ENCODE results near the gene IGLL1. TPM values are rescaled to one million over a fixed set of nuclear protein-coding genes. Genes with fewer than 3 reads are reported as not detected.
A peak's percentile ranks its signal among the peaks of the same experiment; 100 is the strongest.

The IGLL1 gene
- total RNA-seq, 1 donor from 2014 or later = not detected

- no peak for DNase-seq
- intact Hi-C loops (cut with DNase I) = no loop called here
- TF ChIP-seq CTCF (IDR thresholded peaks at IDR 0.05) = no peak
- Histone ChIP-seq H3K36me3 (no peaks in the 10 kb centered on the region), H3K4me1 (no peaks in the 10 kb centered on the region), H3K4me3 (no peak overlapping the region), H3K27ac (no peak overlapping the region), H3K9me3 (no peaks in the 10 kb centered on the region), H3K27me3 (ENCODE audit: low read depth) (no peaks in the 10 kb centered on the region)
- ATAC-seq = no peak
Measured at GRCh38 chr22:23591846-23592245, 11.8 kb upstream of the IGLL1 start.

- H3K9me3 ChIP-seq = no peaks in the 10 kb centered on the region
- DNase-seq (peak; percentile 62), ATAC-seq (peak; percentile 68 to 74)
- no peak overlapping the region for H3K4me3 ChIP-seq
- peak; percentile 83 for TF ChIP-seq CTCF (IDR thresholded peaks at IDR 0.05)
- no peaks in the 10 kb centered on the region for H3K4me1 ChIP-seq
- H3K36me3 ChIP-seq = no peaks in the 10 kb centered on the region
- no peak overlapping the region for H3K27ac ChIP-seq
- intact Hi-C loops (cut with DNase I) = no loop called here
- H3K27me3 ChIP-seq (ENCODE audit: low read depth) = no peaks in the 10 kb centered on the region
Measured at GRCh38 chr22:23591201-23591791, 11.2 kb upstream of the IGLL1 start.

- Histone ChIP-seq H3K4me3 (no peak overlapping the region), H3K36me3 (no peaks in the 10 kb centered on the region), H3K27ac (no peak overlapping the region), H3K27me3 (ENCODE audit: low read depth) (peaks cover 12% of the 10 kb centered on the region), H3K4me1 (no peaks in the 10 kb centered on the region), H3K9me3 (no peaks in the 10 kb centered on the region)
- no peak for TF ChIP-seq CTCF (IDR thresholded peaks at IDR 0.05)
- intact Hi-C loops (cut with DNase I) = no loop called here
- no peak for DNase-seq
- ATAC-seq = peak in 1 of 2 donors; percentile 17
Measured at GRCh38 chr22:23583836-23584235, 3.7 kb upstream of the IGLL1 start.

- TF ChIP-seq CTCF (IDR thresholded peaks at IDR 0.05) = no peak
- Histone ChIP-seq H3K4me1 (no peaks in the 10 kb centered on the region), H3K4me3 (no peak overlapping the region), H3K27me3 (ENCODE audit: low read depth) (peaks cover 12% of the 10 kb centered on the region), H3K36me3 (no peaks in the 10 kb centered on the region), H3K27ac (no peak overlapping the region), H3K9me3 (no peaks in the 10 kb centered on the region)
- ATAC-seq (no peak), DNase-seq (no peak)
- intact Hi-C loops (cut with DNase I) = no loop called here
Measured at GRCh38 chr22:23583153-23583552, 3.1 kb upstream of the IGLL1 start.

- Histone ChIP-seq H3K4me3 (no peak overlapping the region), H3K4me1 (no peaks in the 10 kb centered on the region), H3K27ac (no peak overlapping the region), H3K36me3 (no peaks in the 10 kb centered on the region), H3K9me3 (no peaks in the 10 kb centered on the region), H3K27me3 (ENCODE audit: low read depth) (peaks cover 12% of the 10 kb centered on the region)
- DNase-seq (no peak), ATAC-seq (no peak)
- TF ChIP-seq CTCF (IDR thresholded peaks at IDR 0.05) = no peak
- intact Hi-C loops (cut with DNase I) = no loop called here
Measured at GRCh38 chr22:23581260-23581650, 1.2 kb upstream of the IGLL1 start.
